DND-41 (cell line): ENCODE data around the gene MAP3K12.

Experiments used
- EZH2 ChIP-seq: IDR thresholded peaks from 3 replicates; pipeline ENCODE4 v1.6.1; 2012; ENCODE audit warnings: borderline replicate concordance, low read depth, mild to moderate bottlenecking, moderate library complexity, low read length, inconsistent platforms; ENCODE audit not compliant: severe bottlenecking
- TF ChIP-seq, protein P1 (sequence below): IDR thresholded peaks from 2 replicates; pipeline ENCODE4 v1.5.1; 2012; ENCODE audit warnings: borderline replicate concordance, low read length, moderate library complexity, mild to moderate bottlenecking; ENCODE audit not compliant: poor library complexity, severe bottlenecking; ENCODE audit errors: extremely low read depth

DNA sequence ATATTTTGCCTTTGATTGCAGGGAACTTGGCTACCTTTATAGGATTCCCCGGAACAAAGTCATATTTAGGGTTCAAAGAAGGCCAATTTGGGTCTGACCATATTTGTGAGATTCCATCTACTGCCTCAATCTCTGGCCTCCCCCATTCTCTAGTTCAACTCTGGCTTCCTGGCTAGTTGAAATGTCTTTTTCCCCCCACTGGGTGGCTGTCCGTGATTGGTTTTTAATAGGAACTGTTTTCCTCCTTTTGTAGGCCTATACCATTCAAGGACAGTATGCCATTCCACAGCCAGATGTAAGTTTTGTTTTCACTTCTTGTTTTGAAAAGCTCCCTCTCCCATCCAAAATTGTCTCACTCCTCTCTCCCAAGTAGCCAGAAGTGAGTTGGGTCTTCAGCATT, 33.6 kb downstream of the MAP3K12 start:
- TF ChIP-seq, protein P1, sequence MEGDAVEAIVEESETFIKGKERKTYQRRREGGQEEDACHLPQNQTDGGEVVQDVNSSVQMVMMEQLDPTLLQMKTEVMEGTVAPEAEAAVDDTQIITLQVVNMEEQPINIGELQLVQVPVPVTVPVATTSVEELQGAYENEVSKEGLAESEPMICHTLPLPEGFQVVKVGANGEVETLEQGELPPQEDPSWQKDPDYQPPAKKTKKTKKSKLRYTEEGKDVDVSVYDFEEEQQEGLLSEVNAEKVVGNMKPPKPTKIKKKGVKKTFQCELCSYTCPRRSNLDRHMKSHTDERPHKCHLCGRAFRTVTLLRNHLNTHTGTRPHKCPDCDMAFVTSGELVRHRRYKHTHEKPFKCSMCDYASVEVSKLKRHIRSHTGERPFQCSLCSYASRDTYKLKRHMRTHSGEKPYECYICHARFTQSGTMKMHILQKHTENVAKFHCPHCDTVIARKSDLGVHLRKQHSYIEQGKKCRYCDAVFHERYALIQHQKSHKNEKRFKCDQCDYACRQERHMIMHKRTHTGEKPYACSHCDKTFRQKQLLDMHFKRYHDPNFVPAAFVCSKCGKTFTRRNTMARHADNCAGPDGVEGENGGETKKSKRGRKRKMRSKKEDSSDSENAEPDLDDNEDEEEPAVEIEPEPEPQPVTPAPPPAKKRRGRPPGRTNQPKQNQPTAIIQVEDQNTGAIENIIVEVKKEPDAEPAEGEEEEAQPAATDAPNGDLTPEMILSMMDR, result no peak
- TF ChIP-seq EZH2, result no peak
